HFFc6 (cell line): ENCODE results near the gene PALB2. TPM values are rescaled to one million over a fixed set of nuclear protein-coding genes. Genes with fewer than 3 reads are reported as not detected.

Source experiments
- DNase-seq: peaks from one replicate; pipeline ENCODE4 v3.0.0-alpha.2; 2018
- H3K27ac Mint-ChIP-seq: 2 replicates; pipeline ENCODE4 v1.8.0; 2020; ENCODE audit warnings: mild to moderate bottlenecking, mixed read lengths
- H3K27me3 Mint-ChIP-seq: 2 replicates; pipeline ENCODE4 v1.8.0; 2021; ENCODE audit warnings: mild to moderate bottlenecking, moderate library complexity, mixed read lengths; ENCODE audit not compliant: insufficient read depth
- H3K36me3 Mint-ChIP-seq: 2 replicates; pipeline ENCODE4 v1.8.0; 2021; ENCODE audit warnings: low read depth, mixed read lengths
- H3K4me1 Mint-ChIP-seq: 2 replicates; pipeline ENCODE4 v1.8.0; 2020; ENCODE audit warnings: low read depth, mixed read lengths
- H3K4me3 Mint-ChIP-seq: 2 replicates; pipeline ENCODE4 v1.8.0; 2020; ENCODE audit warnings: mild to moderate bottlenecking, moderate library complexity, mixed read lengths
- H3K9me3 Mint-ChIP-seq: 2 replicates; pipeline ENCODE4 v1.8.0; 2020; ENCODE audit warnings: mild to moderate bottlenecking, mixed read lengths
- total RNA-seq, 6 experiments: library from RNA; stranded (reverse); fragmentation: NEBNext Ultra II Directional; extraction: Animal tissue kit (Norgen Biotek cat#: 25700); gene quantifications; 2 replicates in 1 of 6; 3 replicates in 5 of 6; pipeline ENCODE4 v1.2.3, GENCODE V29; 2021
- TF ChIP-seq, protein P1 (sequence below): fragments of 200-600 bp; sonication (generic); IDR thresholded peaks from 2 replicates; pipeline ENCODE4 v1.5.0; 2021; ENCODE audit warnings: antibody characterized with exemption, mild to moderate bottlenecking

PALB2 gene
- total RNA-seq, 6 experiments from 2014 or later = 10.5 to 13.9 (median 12.2) TPM

DNA sequence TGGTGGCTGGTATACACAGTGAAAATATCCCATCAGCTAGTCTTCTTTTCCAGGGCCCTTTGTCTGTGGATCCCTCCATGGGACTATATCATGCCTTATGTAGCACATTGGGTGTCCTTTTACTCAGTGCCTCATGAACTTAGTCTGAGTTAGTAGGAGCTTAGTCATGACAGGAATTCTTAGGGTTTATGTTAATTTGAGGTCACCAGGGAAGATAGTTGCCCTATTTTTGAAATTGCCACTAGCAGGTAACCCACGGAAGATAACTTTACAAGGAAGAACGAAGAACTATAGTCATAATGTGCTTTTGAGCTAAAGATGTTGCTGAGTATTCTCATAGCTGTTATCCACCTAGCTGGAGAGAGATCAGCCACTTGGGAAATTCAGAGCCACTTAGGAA, 22.8 kb upstream of the PALB2 start:
- Mint-ChIP-seq H3K9me3 (no peaks in the 10 kb centered on the region), H3K27ac (no peak overlapping the region), H3K4me3 (no peak overlapping the region), H3K27me3 (no peaks in the 10 kb centered on the region), H3K4me1 (peaks cover 14% of the 10 kb centered on the region), H3K36me3 (peaks cover 49% of the 10 kb centered on the region)
- TF ChIP-seq, protein P1, sequence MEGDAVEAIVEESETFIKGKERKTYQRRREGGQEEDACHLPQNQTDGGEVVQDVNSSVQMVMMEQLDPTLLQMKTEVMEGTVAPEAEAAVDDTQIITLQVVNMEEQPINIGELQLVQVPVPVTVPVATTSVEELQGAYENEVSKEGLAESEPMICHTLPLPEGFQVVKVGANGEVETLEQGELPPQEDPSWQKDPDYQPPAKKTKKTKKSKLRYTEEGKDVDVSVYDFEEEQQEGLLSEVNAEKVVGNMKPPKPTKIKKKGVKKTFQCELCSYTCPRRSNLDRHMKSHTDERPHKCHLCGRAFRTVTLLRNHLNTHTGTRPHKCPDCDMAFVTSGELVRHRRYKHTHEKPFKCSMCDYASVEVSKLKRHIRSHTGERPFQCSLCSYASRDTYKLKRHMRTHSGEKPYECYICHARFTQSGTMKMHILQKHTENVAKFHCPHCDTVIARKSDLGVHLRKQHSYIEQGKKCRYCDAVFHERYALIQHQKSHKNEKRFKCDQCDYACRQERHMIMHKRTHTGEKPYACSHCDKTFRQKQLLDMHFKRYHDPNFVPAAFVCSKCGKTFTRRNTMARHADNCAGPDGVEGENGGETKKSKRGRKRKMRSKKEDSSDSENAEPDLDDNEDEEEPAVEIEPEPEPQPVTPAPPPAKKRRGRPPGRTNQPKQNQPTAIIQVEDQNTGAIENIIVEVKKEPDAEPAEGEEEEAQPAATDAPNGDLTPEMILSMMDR = no peak
- no peak for DNase-seq

DNA sequence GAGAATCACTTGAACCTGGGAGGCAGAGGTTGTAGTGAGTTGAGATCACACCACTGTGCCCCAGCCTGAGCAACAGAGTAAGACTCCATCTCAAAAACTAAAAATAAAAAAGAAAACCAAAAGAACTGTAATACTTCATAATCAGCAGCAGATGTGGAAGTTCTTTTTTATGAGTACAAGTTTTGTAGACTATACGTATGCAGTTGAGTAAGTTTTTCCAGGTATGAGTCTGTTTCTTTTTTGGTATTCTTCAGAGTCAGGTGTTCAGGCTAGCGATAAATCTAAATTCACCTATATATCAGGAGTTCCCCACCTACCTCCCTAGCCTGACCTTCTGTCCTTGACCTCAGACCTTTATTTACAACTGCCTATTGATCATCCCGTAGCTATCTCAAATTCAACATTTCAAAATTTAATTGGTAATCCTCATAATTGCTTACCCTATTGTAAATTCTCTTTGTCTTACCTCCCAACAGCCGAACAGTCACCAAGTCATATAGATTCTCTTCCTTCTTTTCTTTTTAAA, 10.9 kb upstream of the PALB2 start:
- Mint-ChIP-seq H3K4me1 (peaks cover 23% of the 10 kb centered on the region), H3K4me3 (no peak overlapping the region), H3K36me3 (peaks cover 37% of the 10 kb centered on the region), H3K27ac (no peak overlapping the region), H3K9me3 (no peaks in the 10 kb centered on the region), H3K27me3 (no peaks in the 10 kb centered on the region)
- TF ChIP-seq, protein P1 = no peak
- DNase-seq = no peak

DNA sequence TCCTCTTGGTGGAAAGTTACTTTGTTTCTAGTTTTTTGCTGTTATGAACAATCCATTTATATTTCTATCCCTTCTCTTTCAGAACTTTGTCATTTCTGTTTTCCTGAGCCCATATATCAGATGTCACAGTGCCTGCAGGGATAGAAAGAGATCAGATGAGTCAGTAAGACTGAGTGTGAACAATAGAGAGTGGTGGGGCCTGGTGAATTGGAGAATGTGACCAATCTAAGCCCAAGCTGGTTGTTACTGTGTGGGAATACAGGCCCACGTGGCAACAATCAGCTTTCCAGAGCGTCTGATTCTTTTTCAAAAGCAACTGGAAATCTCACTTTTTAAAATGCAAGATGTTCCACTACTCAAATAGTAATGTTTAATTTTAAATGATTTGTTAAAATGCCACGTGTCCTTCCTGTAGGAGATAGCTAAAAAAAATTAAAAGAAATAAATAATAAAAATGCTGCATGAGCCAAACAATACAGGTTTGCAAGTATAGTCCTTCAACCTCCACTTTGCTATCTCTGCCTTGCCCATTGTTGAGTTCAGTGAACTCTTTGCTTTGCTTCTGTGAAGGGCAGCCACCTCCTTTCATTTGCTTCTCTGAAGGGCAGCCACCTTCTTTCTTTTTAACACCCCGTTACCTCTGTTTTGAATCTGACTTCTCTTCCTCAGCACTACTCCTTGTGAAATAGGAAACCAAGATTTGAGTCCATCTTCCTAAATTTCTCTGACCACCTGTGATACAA, 9.7 kb upstream of the PALB2 start:
- H3K4me1 Mint-ChIP-seq = peaks cover 23% of the 10 kb centered on the region
- DNase-seq = no peak
- H3K27me3 Mint-ChIP-seq = no peaks in the 10 kb centered on the region; the same call in 1 of the 2 replicates
- peak overlapping the region; percentile 51 for H3K27ac Mint-ChIP-seq
- TF ChIP-seq, protein P1 = no peak
- H3K36me3 Mint-ChIP-seq = peaks cover 48% of the 10 kb centered on the region
- no peak overlapping the region for H3K4me3 Mint-ChIP-seq
- no peaks in the 10 kb centered on the region for H3K9me3 Mint-ChIP-seq

DNA sequence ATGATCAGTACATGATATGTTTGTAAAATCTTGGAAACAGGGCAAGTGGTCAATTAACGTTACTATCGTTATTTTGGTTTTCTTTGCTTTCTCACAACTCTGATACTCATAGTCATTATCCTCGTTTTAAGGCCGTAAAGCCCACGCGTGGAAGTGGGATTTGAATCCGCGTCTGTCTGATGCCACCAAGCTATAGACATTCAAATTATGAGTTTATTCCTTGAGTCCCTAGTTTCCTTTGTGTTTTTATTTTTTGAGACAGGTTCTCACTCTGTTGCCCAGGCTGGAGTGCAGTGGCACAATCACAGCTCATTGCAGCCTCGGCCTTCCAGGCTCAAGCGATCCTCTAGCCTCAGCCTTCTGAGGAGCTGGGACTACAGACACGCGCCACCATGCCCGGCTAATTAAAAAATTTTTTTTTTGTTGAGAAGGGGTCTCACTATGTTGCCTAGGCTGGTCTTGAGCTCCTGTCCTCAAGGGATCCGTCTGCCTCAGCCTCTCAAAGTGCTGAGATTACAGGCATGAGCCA, 1.2 kb upstream of the PALB2 start:
- H3K4me3 Mint-ChIP-seq = peak overlapping the region; percentile 100
- TF ChIP-seq, protein P1 = no peak
- H3K27ac Mint-ChIP-seq = peak overlapping the region; percentile 96
- no peak for DNase-seq
- H3K9me3 Mint-ChIP-seq = no peaks in the 10 kb centered on the region
- H3K4me1 Mint-ChIP-seq = peaks cover 25% of the 10 kb centered on the region
- peaks cover 52% of the 10 kb centered on the region for H3K36me3 Mint-ChIP-seq
- peaks cover 1% of the 10 kb centered on the region for H3K27me3 Mint-ChIP-seq

DNA sequence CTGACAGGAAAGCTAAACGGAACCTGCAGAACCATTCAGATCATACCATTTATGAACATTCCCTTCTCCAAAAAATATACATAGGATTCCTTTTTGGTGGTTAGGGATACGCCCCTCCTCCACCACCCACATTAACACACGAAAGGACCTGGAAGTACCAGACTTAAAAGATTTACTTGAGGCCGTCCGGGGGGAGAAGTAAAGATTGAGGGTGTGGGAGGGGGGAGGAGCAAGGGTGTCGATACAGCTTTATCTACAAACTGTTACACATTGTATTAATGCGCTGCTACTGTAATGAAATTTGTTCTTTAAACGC, 537 bp downstream of the PALB2 start:
- DNase-seq = no peak
- H3K9me3 Mint-ChIP-seq = no peaks in the 10 kb centered on the region

More for the DNA sequence above, 537 bp downstream of the PALB2 start:
- H3K27me3 Mint-ChIP-seq = peaks cover 1% of the 10 kb centered on the region; the same call in 1 of the 2 replicates
- H3K4me1 Mint-ChIP-seq = peaks cover 23% of the 10 kb centered on the region
- H3K4me3 Mint-ChIP-seq = peak overlapping the region; percentile 100
- H3K27ac Mint-ChIP-seq = peak overlapping the region; percentile 96
- H3K36me3 Mint-ChIP-seq = peaks cover 46% of the 10 kb centered on the region
- TF ChIP-seq, protein P1 = no peak
